Measurements from ENCODE around the gene DPYD. TPM values are rescaled to one million over a fixed set of nuclear protein-coding genes. Genes with fewer than 3 reads are reported as not detected.

The DPYD gene
- total and polyA plus RNA-seq, 7 donors, result 2.5 to 7.3 (median 5.1) TPM

DNA sequence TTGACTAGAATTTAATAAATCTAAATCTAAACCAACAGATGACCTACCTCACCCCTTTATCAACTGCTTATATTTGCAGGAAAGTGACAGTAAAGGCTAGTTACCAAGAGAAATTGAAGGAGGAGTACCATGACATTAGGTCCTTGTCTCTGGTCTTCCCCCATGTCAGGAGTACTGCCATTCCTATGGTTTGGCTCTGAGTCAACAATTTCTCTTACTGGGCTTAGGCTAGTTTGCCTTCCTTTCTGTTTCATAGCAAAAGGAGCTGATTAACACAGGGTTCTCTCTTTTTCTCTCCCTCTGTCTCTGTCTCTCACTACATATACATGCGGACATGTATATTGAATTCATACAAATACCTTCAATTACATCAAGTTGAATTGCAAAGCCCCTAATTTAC, 579.9 kb downstream of the DPYD start:
- 95 to 100% (median 100%) methylated on average over 1 of the region's 1 CpG for WGBS, 3 donors
- intact Hi-C loops (cut with DNase I), result no loop called here
- no peak overlapping the region for H3K27ac ChIP-seq
- ATAC-seq (no peak), DNase-seq (no peak)
- no peaks in the 10 kb centered on the region for H3K36me3 ChIP-seq (ENCODE audit: insufficient read depth in 1 of 2, low read depth in 1 of 2)
- TF ChIP-seq, protein P1, sequence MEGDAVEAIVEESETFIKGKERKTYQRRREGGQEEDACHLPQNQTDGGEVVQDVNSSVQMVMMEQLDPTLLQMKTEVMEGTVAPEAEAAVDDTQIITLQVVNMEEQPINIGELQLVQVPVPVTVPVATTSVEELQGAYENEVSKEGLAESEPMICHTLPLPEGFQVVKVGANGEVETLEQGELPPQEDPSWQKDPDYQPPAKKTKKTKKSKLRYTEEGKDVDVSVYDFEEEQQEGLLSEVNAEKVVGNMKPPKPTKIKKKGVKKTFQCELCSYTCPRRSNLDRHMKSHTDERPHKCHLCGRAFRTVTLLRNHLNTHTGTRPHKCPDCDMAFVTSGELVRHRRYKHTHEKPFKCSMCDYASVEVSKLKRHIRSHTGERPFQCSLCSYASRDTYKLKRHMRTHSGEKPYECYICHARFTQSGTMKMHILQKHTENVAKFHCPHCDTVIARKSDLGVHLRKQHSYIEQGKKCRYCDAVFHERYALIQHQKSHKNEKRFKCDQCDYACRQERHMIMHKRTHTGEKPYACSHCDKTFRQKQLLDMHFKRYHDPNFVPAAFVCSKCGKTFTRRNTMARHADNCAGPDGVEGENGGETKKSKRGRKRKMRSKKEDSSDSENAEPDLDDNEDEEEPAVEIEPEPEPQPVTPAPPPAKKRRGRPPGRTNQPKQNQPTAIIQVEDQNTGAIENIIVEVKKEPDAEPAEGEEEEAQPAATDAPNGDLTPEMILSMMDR (IDR thresholded peaks at IDR 0.05), result no peak
- H3K9me3 ChIP-seq, result no peaks in the 10 kb centered on the region
- H3K4me1 ChIP-seq, result no peaks in the 10 kb centered on the region
- H3K27me3 ChIP-seq (ENCODE audit: insufficient read depth in 3 of 3, low read length in 2 of 3), result no peaks in the 10 kb centered on the region
- no peak overlapping the region for H3K4me3 ChIP-seq

- ATAC-seq (no peak), DNase-seq (no peak)
- no peaks in the 10 kb centered on the region for H3K36me3 ChIP-seq (ENCODE audit: insufficient read depth in 1 of 2, low read depth in 1 of 2)
- no peaks in the 10 kb centered on the region for H3K4me1 ChIP-seq
- 85 to 94% (median 93%) methylated on average over 4 of the region's 4 CpGs for WGBS, 3 donors
- intact Hi-C loops (cut with DNase I), result no loop called here
- no peak overlapping the region for H3K4me3 ChIP-seq
- TF ChIP-seq, protein P1 (IDR thresholded peaks at IDR 0.05), result no peak
- no peaks in the 10 kb centered on the region for H3K27me3 ChIP-seq (ENCODE audit: insufficient read depth in 3 of 3, low read length in 2 of 3)
- H3K9me3 ChIP-seq, result no peaks in the 10 kb centered on the region
- no peak overlapping the region for H3K27ac ChIP-seq
Observed at GRCh38 chr1:97338347-97338746, 582.5 kb downstream of the DPYD start.

- intact Hi-C loops (cut with DNase I), result no loop called here
Observed at GRCh38 chr1:97337250-97338030, 583.4 kb downstream of the DPYD start.

GRCh38 chr1:97334454-97334853, 586.4 kb downstream of the DPYD start:
- Histone ChIP-seq H3K36me3 (ENCODE audit: insufficient read depth in 1 of 2, low read depth in 1 of 2) (no peaks in the 10 kb centered on the region), H3K9me3 (no peaks in the 10 kb centered on the region), H3K27ac (no peak overlapping the region), H3K4me3 (no peak overlapping the region), H3K4me1 (no peaks in the 10 kb centered on the region), H3K27me3 (ENCODE audit: insufficient read depth in 3 of 3, low read length in 2 of 3) (no peaks in the 10 kb centered on the region)
- peak in 2 of 4 donors; percentile 46 to 57 for ATAC-seq
- 48 to 50% (median 50%) methylated on average over 4 of the region's 4 CpGs for WGBS, 3 donors
- DNase-seq, result no peak
- TF ChIP-seq, protein P1 (IDR thresholded peaks at IDR 0.05), result no peak
- intact Hi-C loops (cut with DNase I), result no loop called here

More at GRCh38 chr1:97337250-97338030, 583.4 kb downstream of the DPYD start:
- Histone ChIP-seq H3K4me1 (no peaks in the 10 kb centered on the region), H3K9me3 (no peaks in the 10 kb centered on the region), H3K27ac (no peak overlapping the region), H3K4me3 (no peak overlapping the region), H3K27me3 (ENCODE audit: insufficient read depth in 3 of 3, low read length in 2 of 3) (no peaks in the 10 kb centered on the region), H3K36me3 (ENCODE audit: insufficient read depth in 1 of 2, low read depth in 1 of 2) (no peaks in the 10 kb centered on the region)
- DNase-seq (no peak), ATAC-seq (no peak)
- TF ChIP-seq, protein P1 (IDR thresholded peaks at IDR 0.05), result no peak
- WGBS, 3 donors, result 69 to 75% (median 74%) methylated on average over 6 of the region's 6 CpGs

- Histone ChIP-seq H3K4me3 (no peak overlapping the region), H3K4me1 (no peaks in the 10 kb centered on the region), H3K27ac (no peak overlapping the region), H3K9me3 (no peaks in the 10 kb centered on the region), H3K36me3 (ENCODE audit: insufficient read depth in 1 of 2, low read depth in 1 of 2) (no peaks in the 10 kb centered on the region), H3K27me3 (ENCODE audit: insufficient read depth in 3 of 3, low read length in 2 of 3) (no peaks in the 10 kb centered on the region)
- no peak for DNase-seq
- TF ChIP-seq, protein P1 (IDR thresholded peaks at IDR 0.05), result no peak
- no peak for ATAC-seq
- intact Hi-C loops (cut with DNase I), result no loop called here
Observed at GRCh38 chr1:97332716-97333115, 588.1 kb downstream of the DPYD start.

Data from psoas muscle (tissue), 8 donors.